Right lobe of liver (tissue), 6 donors: ENCODE data around the gene PAFAH1B2. TPM values are rescaled to one million over a fixed set of nuclear protein-coding genes. Genes with fewer than 3 reads are reported as not detected.

ENCODE experiments used
- ATAC-seq, 4 donors: fragments of 200-7000 bp; cut with Tn5 transposase; one replicate each; pipeline ENCODE4 v1.9.1; 2020; ENCODE audit warnings: mild to moderate bottlenecking in 4 of 4, moderate library complexity in 4 of 4
- DNase-seq, 3 donors: peaks; one replicate each; pipeline ENCODE4 v3.0.0-alpha.2; 2020
- H3K27ac ChIP-seq, 3 donors: fragments of 200-600 bp; one replicate each; pipeline ENCODE4 v1.8.0; 2022
- H3K27me3 ChIP-seq, 2 donors: fragments of 200-600 bp; one replicate each; pipeline ENCODE4 v1.8.0; 2022
- H3K36me3 ChIP-seq, 4 donors: fragments of 200-600 bp; sonication (generic) in 1 of 4; one replicate each; pipeline versions ENCODE4 v1.5.1 to v1.8.0; 2017 to 2022; ENCODE audit warnings: control low read depth in 1 of 4
- H3K4me1 ChIP-seq, 4 donors: fragments of 200-600 bp; sonication (generic) in 1 of 4; one replicate each; pipeline versions ENCODE4 v1.5.1 to v1.8.0; 2017 to 2022; ENCODE audit warnings: control low read depth in 1 of 4
- H3K4me3 ChIP-seq, 3 donors: fragments of 200-600 bp; one replicate each; pipeline ENCODE4 v1.8.0; 2022
- H3K9me3 ChIP-seq, 4 donors: fragments of 200-600 bp; sonication (generic) in 1 of 4; one replicate each; pipeline versions ENCODE4 v1.5.1 to v1.8.0; 2017 to 2022; ENCODE audit warnings: control low read depth in 1 of 4
- CTCF ChIP-seq, 4 donors: fragments of 200-600 bp in 3 of 4; fragments of 450-650 bp in 1 of 4; IDR thresholded peaks; one replicate each; pipeline versions ENCODE4 v1.5.1 to v1.8.0; 2016 to 2022; ENCODE audit warnings: antibody characterized with exemption in 4 of 4, mild to moderate bottlenecking in 2 of 4
- POLR2A ChIP-seq: fragments of 450-650 bp; IDR thresholded peaks from one replicate; pipeline ENCODE4 v1.6.1; 2017; ENCODE audit warnings: antibody characterized with exemption, mild to moderate bottlenecking
- WGBS: methylation state at CpG from one replicate; pipeline ENCODE4 v1.1.6; 2018; ENCODE audit warnings: low coverage, low lambda C conversion rate; ENCODE audit not compliant: insufficient coverage; ENCODE audit errors: missing lambda C conversion rate; 5-methylcytosine and 5-hydroxymethylcytosine counted together
- intact Hi-C, 2 donors: fragments of 100-400 bp; cut with DNase I; formaldehyde crosslinking; loops; one replicate each; pipeline versions ENCODE4 v1.11.2 to v1.14.1; 2022
- total RNA-seq, 6 experiments: library from RNA; depleted of rRNA in 2 of 6; stranded (reverse); fragments of >200 nt in 2 of 6; fragmentation: NEBNext Ultra II Directional in 3 of 6; extraction: Animal tissue kit (Norgen Biotek cat#: 25700) in 3 of 6; gene quantifications; one replicate each; pipeline versions ENCODE4 v1.1.0 to v1.2.4, GENCODE V29; 2016 to 2023
- donor health status: DM: no; HTN: yes; CAD: no.
- donor health status: DM: no; HTN: no; CAD: no.
- donor health status: DM: no; HTN: no; CAD: no.
- donor health status: DM: no; HTN: yes; CAD: no.
- donor health status: DM: no; HTN: yes; CAD: no.

PAFAH1B2 gene
- total RNA-seq, 6 experiments from 2014 or later = 22.2 to 39.1 (median 29.3) TPM

- no peak for DNase-seq
- 70% methylated on average over 2 of the region's 2 CpGs for WGBS
- H3K9me3 ChIP-seq = no peaks in the 10 kb centered on the region
- no peaks in the 10 kb centered on the region for H3K4me1 ChIP-seq
- intact Hi-C loops = no loop called here
- TF ChIP-seq CTCF (IDR thresholded peaks at IDR 0.05) (no peak), POLR2A (no peak)
- H3K27me3 ChIP-seq = no peaks in the 10 kb centered on the region
- H3K36me3 ChIP-seq = peaks cover 6 to 42% (median 18%) of the 10 kb centered on the region in 4 donors
- H3K4me3 ChIP-seq = no peak overlapping the region
- ATAC-seq = peak in 1 of 4 donors; percentile 43
- no peak overlapping the region for H3K27ac ChIP-seq
These were observed 16.7 kb downstream of the PAFAH1B2 start for GRCh38 chr11:117160826-117161225.

DNA sequence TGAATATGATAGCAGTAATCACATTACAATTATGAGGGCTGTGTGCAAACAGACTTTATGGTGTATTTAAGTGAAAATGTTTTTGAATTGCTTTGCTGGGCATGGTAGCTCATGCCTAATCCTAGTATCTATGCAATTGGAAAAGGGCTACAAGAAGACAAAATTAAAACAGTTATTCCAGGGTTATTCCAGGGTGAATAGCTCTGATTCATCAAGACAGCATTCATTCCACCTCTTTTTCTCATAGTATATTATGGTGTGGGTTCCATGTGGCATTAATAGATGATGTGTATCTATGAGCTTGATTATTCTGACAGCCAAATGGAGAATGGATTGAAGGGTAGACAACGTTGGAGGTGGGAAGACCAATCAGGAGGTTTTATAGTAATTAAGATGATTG is 22.4 kb downstream of the PAFAH1B2 start:
- no peak overlapping the region for H3K4me3 ChIP-seq
- ATAC-seq (no peak), DNase-seq (no peak)
- H3K36me3 ChIP-seq = peaks cover 6 to 75% (median 31%) of the 10 kb centered on the region in 4 donors
- WGBS = 87% methylated on average over 1 of the region's 1 CpG
- intact Hi-C loops = no loop called here
- no peak overlapping the region for H3K27ac ChIP-seq
- H3K9me3 ChIP-seq = no peaks in the 10 kb centered on the region
- H3K4me1 ChIP-seq = no peaks in the 10 kb centered on the region
- H3K27me3 ChIP-seq = no peaks in the 10 kb centered on the region
- TF ChIP-seq POLR2A (no peak), CTCF (IDR thresholded peaks at IDR 0.05) (no peak)

- no peak for TF ChIP-seq CTCF (IDR thresholded peaks at IDR 0.05)
- no peak for ATAC-seq
- H3K4me1 ChIP-seq = peaks cover 0 to 3% (median 0%) of the 10 kb centered on the region in 4 donors
- H3K4me3 ChIP-seq = no peak overlapping the region
- intact Hi-C loops = loop anchor here in 1 of 2 donors (10.0 kb wide), 1 partner anchor 55 kb away; no protein-coding TSS in a partner anchor
- DNase-seq = no peak
- H3K36me3 ChIP-seq = peaks cover 0 to 44% (median 14%) of the 10 kb centered on the region in 4 donors
- WGBS = 78% methylated on average over 2 of the region's 2 CpGs
- H3K9me3 ChIP-seq = no peaks in the 10 kb centered on the region
- no peaks in the 10 kb centered on the region for H3K27me3 ChIP-seq
- no peak overlapping the region for H3K27ac ChIP-seq
These were observed 25.6 kb downstream of the PAFAH1B2 start for GRCh38 chr11:117169736-117170135.

- Histone ChIP-seq H3K27ac (no peak overlapping the region), H3K4me3 (no peak overlapping the region), H3K27me3 (no peaks in the 10 kb centered on the region), H3K36me3 (peaks cover 0 to 41% (median 13%) of the 10 kb centered on the region in 4 donors), H3K9me3 (no peaks in the 10 kb centered on the region), H3K4me1 (peaks cover 0 to 3% (median 0%) of the 10 kb centered on the region in 4 donors)
- no peak for ATAC-seq
- no peak for TF ChIP-seq POLR2A
- no peak for TF ChIP-seq CTCF (IDR thresholded peaks at IDR 0.05)
- intact Hi-C loops = loop anchor here in 1 of 2 donors (10.0 kb wide), 1 partner anchor 55 kb away; no protein-coding TSS in a partner anchor
- 98% methylated on average over 8 of the region's 9 CpGs for WGBS
- no peak for DNase-seq
These were observed 26.1 kb downstream of the PAFAH1B2 start for GRCh38 chr11:117170210-117170609.
